Transverse colon (tissue), 4 donors: ENCODE data around the gene OR2J1. TPM values are rescaled to one million over a fixed set of nuclear protein-coding genes. Genes with fewer than 3 reads are reported as not detected.
"Not testable (repeated sequence)": the region's sequence is repeated elsewhere in the genome, so short reads cannot be mapped to it uniquely, and the experiment has no call there.

Source experiments
- DNase-seq: peaks from one replicate; pipeline ENCODE4 v3.0.0-alpha.2; 2019
- H3K27ac ChIP-seq, 4 donors: fragments of 200-600 bp; sonication (generic); 2 replicates each; pipeline ENCODE4 v1.5.1; 2016 to 2018; ENCODE audit warnings: inconsistent platforms in 4 of 4
- H3K27me3 ChIP-seq: fragments of 200-600 bp; sonication (generic); 2 replicates; pipeline ENCODE4 v1.5.1; 2017; ENCODE audit warnings: inconsistent platforms
- H3K36me3 ChIP-seq, 4 donors: fragments of 200-600 bp; sonication (generic); 2 replicates each; pipeline ENCODE4 v1.5.1; 2017 to 2019; ENCODE audit warnings: inconsistent platforms in 4 of 4
- H3K4me1 ChIP-seq, 4 donors: fragments of 200-600 bp; sonication (generic); 2 replicates each; pipeline ENCODE4 v1.5.1; 2017 to 2020; ENCODE audit warnings: inconsistent platforms in 4 of 4
- H3K4me3 ChIP-seq, 4 donors: fragments of 200-600 bp; sonication (generic); 1 replicate in 1 of 4; 2 replicates in 3 of 4; pipeline versions ENCODE4 v1.5.1 to v1.6.1; 2017 to 2019; ENCODE audit warnings: inconsistent platforms in 4 of 4
- H3K9me3 ChIP-seq, 2 donors: fragments of 200-600 bp; sonication (generic); 2 replicates each; pipeline ENCODE4 v1.5.1; 2017 to 2019; ENCODE audit warnings: inconsistent platforms in 2 of 2
- CTCF ChIP-seq, 5 experiments: fragments of 200-600 bp in 3 of 5; fragments of 450-650 bp in 2 of 5; sonication (generic) in 3 of 5; IDR thresholded peaks; 1 replicate in 2 of 5; 2 replicates in 3 of 5; pipeline ENCODE4 v1.5.1; 2016 to 2017; ENCODE audit warnings: antibody characterized with exemption in 5 of 5, inconsistent platforms in 3 of 5, mild to moderate bottlenecking in 2 of 5, moderate library complexity in 1 of 5
- EP300 ChIP-seq: sonication (generic); formaldehyde crosslinking; IDR thresholded peaks from one replicate; pipeline ENCODE4 v1.6.1; 2017; ENCODE audit warnings: antibody characterized with exemption, low read depth
- POLR2A ChIP-seq: fragments of 450-650 bp; IDR thresholded peaks from one replicate; pipeline ENCODE4 v1.6.1; 2016; ENCODE audit warnings: antibody characterized with exemption, mild to moderate bottlenecking, moderate library complexity
- POLR2AphosphoS5 ChIP-seq, 3 donors: sonication (generic); formaldehyde crosslinking; IDR thresholded peaks; one replicate each; pipeline ENCODE4 v1.6.1; 2016; ENCODE audit warnings: antibody characterized with exemption in 3 of 3
- WGBS, 2 donors: methylation state at CpG; one replicate each; pipeline ENCODE4 v1.1.5; 2018; ENCODE audit warnings: low coverage in 1 of 2; 5-methylcytosine and 5-hydroxymethylcytosine counted together
- in situ Hi-C, 4 donors: fragments of 200-750 bp; cut with MboI; loops; one replicate each; pipeline versions ENCODE4 v1.15.0 to v1.15.1; 2017; ENCODE audit warnings: low sequenced_read_pairs in 3 of 4, low pct_ligation_motif_present in 1 of 4, low pct_unique_long_range_greater_than_20kb in 1 of 4
- intact Hi-C: fragments of 100-400 bp; cut with DNase I; formaldehyde crosslinking; loops from one replicate; pipeline ENCODE4 v1.15.1; 2023; ENCODE audit warnings: low total_unique reads
- total RNA-seq, 4 donors: library from RNA; depleted of rRNA; stranded (reverse); fragments of >200 nt; gene quantifications; one replicate each; pipeline ENCODE4 v1.1.0, GENCODE V29; 2016

OR2J1 gene
- total RNA-seq, 4 donors from 2014 or later, result not detected

- no peaks in the 10 kb centered on the region for H3K27me3 ChIP-seq
- no peaks in the 10 kb centered on the region for H3K36me3 ChIP-seq
- no peaks in the 10 kb centered on the region for H3K9me3 ChIP-seq
- H3K4me1 ChIP-seq, result no peaks in the 10 kb centered on the region
- intact Hi-C loops, result no loop called here
- no peak overlapping the region for H3K27ac ChIP-seq
- H3K4me3 ChIP-seq, result no peak overlapping the region
- no peak for DNase-seq
- TF ChIP-seq EP300, result no peak
- no peak for TF ChIP-seq CTCF (IDR thresholded peaks at IDR 0.05)
- no peak for TF ChIP-seq POLR2A
- no peak for TF ChIP-seq POLR2AphosphoS5 (IDR thresholded peaks at IDR 0.05)
- in situ Hi-C loops, result no loop called here
Observed at GRCh38 chr6:29142309-29142708, 43.0 kb downstream of the OR2J1 start.

- no peak overlapping the region for H3K27ac ChIP-seq
- in situ Hi-C loops, result no loop called here
- 40 to 51% methylated on average over 2 of the region's 2 CpGs for WGBS, 2 donors
- H3K4me1 ChIP-seq, result no peaks in the 10 kb centered on the region
- no peaks in the 10 kb centered on the region for H3K27me3 ChIP-seq
- no peak for TF ChIP-seq POLR2A
- no peak for TF ChIP-seq POLR2AphosphoS5 (IDR thresholded peaks at IDR 0.05)
- no peak for TF ChIP-seq CTCF (IDR thresholded peaks at IDR 0.05)
- TF ChIP-seq EP300, result no peak
- intact Hi-C loops, result no loop called here
- H3K4me3 ChIP-seq, result no peak overlapping the region
- no peaks in the 10 kb centered on the region for H3K9me3 ChIP-seq
- no peak for DNase-seq
- no peaks in the 10 kb centered on the region for H3K36me3 ChIP-seq
Observed at GRCh38 chr6:29146179-29146578, 46.9 kb downstream of the OR2J1 start.

GRCh38 chr6:29147074-29147473, 47.8 kb downstream of the OR2J1 start:
- 94 to 95% methylated on average over 3 of the region's 3 CpGs for WGBS, 2 donors
- no peaks in the 10 kb centered on the region for H3K27me3 ChIP-seq
- no peak overlapping the region for H3K4me3 ChIP-seq
- no peaks in the 10 kb centered on the region for H3K36me3 ChIP-seq
- DNase-seq, result no peak
- no peaks in the 10 kb centered on the region for H3K9me3 ChIP-seq
- TF ChIP-seq POLR2AphosphoS5 (IDR thresholded peaks at IDR 0.05), result no peak
- no peak for TF ChIP-seq CTCF (IDR thresholded peaks at IDR 0.05)
- TF ChIP-seq POLR2A, result no peak
- TF ChIP-seq EP300, result no peak
- in situ Hi-C loops (no loop called here), intact Hi-C loops (no loop called here)
- no peaks in the 10 kb centered on the region for H3K4me1 ChIP-seq
- H3K27ac ChIP-seq, result no peak overlapping the region

GRCh38 chr6:29149444-29149843, 50.2 kb downstream of the OR2J1 start:
- H3K4me3 ChIP-seq, H3K27ac ChIP-seq, intact Hi-C loops, in situ Hi-C loops, DNase-seq, H3K27me3 ChIP-seq, H3K36me3 ChIP-seq, H3K4me1 ChIP-seq, H3K9me3 ChIP-seq: not testable (repeated sequence)
- 65 to 76% methylated on average over 3 of the region's 3 CpGs for WGBS, 2 donors

Other genes with a start within 250 kb of the OR2J1 start
- 100 to 1,000 TPM in 1 of 4 donors, 10 to 100 TPM in 3; 27.3 to 237 (median 48.9) TPM for gene TRIM27, start 175.5 kb upstream of the OR2J1 start, total RNA-seq
- 1 to 10 TPM in 2 of 4 donors, not detected in 2; 1.1 to 1.9 TPM for gene ZNF311, start 94.2 kb upstream of the OR2J1 start, total RNA-seq
- not detected for gene OR2W1, start 54.3 kb upstream of the OR2J1 start, total RNA-seq
- gene OR2B3, start 12.2 kb upstream of the OR2J1 start, total RNA-seq, result not detected
- gene OR2J3, start 8.6 kb downstream of the OR2J1 start, total RNA-seq, result not detected
- not detected for gene OR2J2, start 71.4 kb downstream of the OR2J1 start, total RNA-seq
- gene OR14J1, start 202.2 kb downstream of the OR2J1 start, total RNA-seq, result not detected